WTC11 (cell line): Measurements from ENCODE around the gene PPP1R16B. TPM values are rescaled to one million over a fixed set of nuclear protein-coding genes. Genes with fewer than 3 reads are reported as not detected.

Experiments used
- AFF4 ChIP-seq: sonication (generic); formaldehyde crosslinking; IDR thresholded peaks from 2 replicates; pipeline ENCODE4 v1.8.1; 2023; ENCODE audit warnings: mild to moderate bottlenecking, missing genetic modification reagents, borderline replicate concordance
- E2F4 ChIP-seq: sonication (generic); formaldehyde crosslinking; IDR thresholded peaks from 2 replicates; pipeline ENCODE4 v1.8.1; 2022; ENCODE audit warnings: low read depth, mild to moderate bottlenecking, moderate library complexity, missing genetic modification reagents, borderline replicate concordance
- ELF4 ChIP-seq: sonication (generic); formaldehyde crosslinking; IDR thresholded peaks from 2 replicates; pipeline ENCODE4 v1.8.1; 2022; ENCODE audit warnings: low read depth, mild to moderate bottlenecking, moderate library complexity, missing genetic modification reagents
- EMX1 ChIP-seq: fragments of 250-450 bp; sonication (Bioruptor Pico); IDR thresholded peaks from 2 replicates; pipeline ENCODE4 v1.8.0; 2021; ENCODE audit warnings: mild to moderate bottlenecking
- ERG ChIP-seq: fragments of 250-450 bp; sonication (Bioruptor Pico); IDR thresholded peaks from 2 replicates; pipeline ENCODE4 v1.8.0; 2021; ENCODE audit warnings: mild to moderate bottlenecking
- GABPB1 ChIP-seq: sonication (generic); formaldehyde crosslinking; IDR thresholded peaks from 2 replicates; pipeline ENCODE4 v1.8.1; 2023; ENCODE audit warnings: mild to moderate bottlenecking, missing genetic modification reagents
- HMGA2 ChIP-seq: fragments of 250-450 bp; sonication (Bioruptor Pico); IDR thresholded peaks from 2 replicates; pipeline ENCODE4 v1.4.0; 2021; ENCODE audit warnings: mild to moderate bottlenecking, moderate library complexity
- JAZF1 ChIP-seq: fragments of 250-450 bp; sonication (Bioruptor Pico); IDR thresholded peaks from 2 replicates; pipeline ENCODE4 v1.9.0; 2021; ENCODE audit warnings: moderate library complexity, mild to moderate bottlenecking, inconsistent platforms
- KAT7 ChIP-seq: sonication (generic); formaldehyde crosslinking; IDR thresholded peaks from 2 replicates; pipeline ENCODE4 v1.8.1; 2023; ENCODE audit warnings: missing genetic modification reagents, mild to moderate bottlenecking, borderline replicate concordance
- MXD4 ChIP-seq: fragments of 250-450 bp; sonication (Bioruptor Pico); IDR thresholded peaks from 2 replicates; pipeline ENCODE4 v1.8.0; 2021; ENCODE audit warnings: mild to moderate bottlenecking, moderate library complexity, borderline replicate concordance
- PRDM15 ChIP-seq: sonication (generic); formaldehyde crosslinking; IDR thresholded peaks from 2 replicates; pipeline ENCODE4 v1.8.0; 2022; ENCODE audit warnings: missing genetic modification reagents
- PRRX2 ChIP-seq: fragments of 250-450 bp; sonication (Bioruptor Pico); IDR thresholded peaks from 2 replicates; pipeline ENCODE4 v1.8.0; 2021; ENCODE audit warnings: mild to moderate bottlenecking
- TCF7 ChIP-seq: sonication (generic); formaldehyde crosslinking; IDR thresholded peaks from 2 replicates; pipeline ENCODE4 v1.8.0; 2022; ENCODE audit warnings: mild to moderate bottlenecking, low read depth, missing genetic modification reagents, moderate library complexity
- TEAD1 ChIP-seq: sonication (generic); formaldehyde crosslinking; IDR thresholded peaks from 2 replicates; pipeline ENCODE4 v1.8.0; 2022; ENCODE audit warnings: mild to moderate bottlenecking, missing genetic modification reagents
- USF1 ChIP-seq: sonication (generic); formaldehyde crosslinking; IDR thresholded peaks from 2 replicates; pipeline ENCODE4 v1.8.0; 2022; ENCODE audit warnings: mild to moderate bottlenecking, missing genetic modification reagents
- ZBTB43 ChIP-seq: sonication (generic); formaldehyde crosslinking; IDR thresholded peaks from 2 replicates; pipeline ENCODE4 v1.8.1; 2023; ENCODE audit warnings: mild to moderate bottlenecking, missing genetic modification reagents
- ZSCAN18 ChIP-seq: fragments of 250-450 bp; sonication (Bioruptor Pico); IDR thresholded peaks from 2 replicates; pipeline ENCODE4 v2.1.2; 2022; ENCODE audit warnings: mild to moderate bottlenecking, moderate library complexity
- total RNA-seq: library from RNA; stranded (reverse); gene quantifications from 3 replicates; pipeline ENCODE4 v1.2.3, GENCODE V29; 2021

Gene PPP1R16B
- total RNA-seq, 1 experiment from 2014 or later = 12.0 TPM

GRCh38 chr20:38962044-38962927, 156.8 kb downstream of the PPP1R16B start, which contains the start of gene DHX35 (continued):
- TF ChIP-seq KAT7 (no peak), E2F4 (CRISPR knock-in tag) (0 out of 2 replicates have a peak, but pooled peaks have one; percentile 62), GABPB1 (CRISPR knock-in tag) (peak; percentile 69), USF1 (CRISPR knock-in tag) (peak; percentile 100), ELF4 (CRISPR knock-in tag) (no peak), ZBTB43 (CRISPR knock-in tag) (0 out of 2 replicates have a peak, but pooled peaks have one; percentile 43), AFF4 (CRISPR knock-in tag) (no peak), JAZF1 (CRISPR knock-in tag) (no peak), TEAD1 (CRISPR knock-in tag) (peak; percentile 23), EMX1 (CRISPR knock-in tag) (no peak), PRDM15 (CRISPR knock-in tag) (no peak), TCF7 (CRISPR knock-in tag) (no peak; the same call in 1 of the 2 replicates), MXD4 (CRISPR knock-in tag) (no peak), HMGA2 (CRISPR knock-in tag) (no peak), PRRX2 (no peak), ZSCAN18 (no peak), ERG (CRISPR knock-in tag) (no peak)
- TF ChIP-seq, all 79 proteins: peak for 28
